Measurements from ENCODE around the gene ACBD4.

Gene ACBD4

GRCh38 chr17:45190503-45191255 lies 55.2 kb downstream of the ACBD4 start:
- no peak overlapping the region for H3K4me3 ChIP-seq (ENCODE audit: low read depth, low read length)
- in situ Hi-C loops (cut with HindIII; ENCODE audit: low sequenced_read_pairs) = no loop called here
- no peak for DNase-seq (ENCODE audit: low read depth)
- TF ChIP-seq CTCF (IDR thresholded peaks at IDR 0.05; ENCODE audit: low read depth, low read length, missing control alignments) = no peak
